ENCODE measurements around the gene SPTAN1.
"Not testable (repeated sequence)": the region's sequence is repeated elsewhere in the genome, so short reads cannot be mapped to it uniquely, and the experiment has no call there.

Gene SPTAN1

DNA sequence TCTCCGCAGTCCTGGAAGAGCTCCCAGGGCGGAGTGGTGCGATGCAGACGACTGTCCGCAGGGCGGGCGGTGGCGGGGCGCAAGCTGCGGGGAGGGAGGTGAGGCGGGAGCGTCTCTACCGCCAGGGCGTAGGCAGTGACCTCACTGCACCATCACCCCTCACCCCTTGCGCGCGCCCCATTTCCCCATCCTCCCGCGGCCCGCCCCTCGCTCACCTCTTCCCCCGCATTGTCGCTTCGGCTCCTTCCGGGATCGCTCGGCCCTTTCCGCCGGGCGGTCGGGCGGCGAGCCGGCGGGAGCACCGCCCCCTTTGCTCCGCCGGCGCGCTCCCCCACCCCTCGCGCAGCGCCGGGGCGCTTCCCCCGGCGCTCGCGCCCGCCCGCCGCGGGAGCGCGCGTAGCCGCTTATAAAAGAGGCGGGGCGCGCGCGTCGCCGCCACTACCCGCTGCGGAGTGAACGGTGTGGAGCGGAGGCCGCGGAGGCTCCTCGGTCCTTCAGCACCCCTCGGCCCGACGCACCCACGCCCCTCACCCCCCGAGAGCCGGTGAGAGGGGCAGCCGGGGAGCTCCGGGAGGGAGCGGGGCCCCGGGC, at the start of gene SPTAN1:
Gene SPTAN1, plus strand, starts transcription at position 435 of the 591 bp plus-strand sequence. CDS start 14,154 bp downstream, outside the sequence.
- Mint-ChIP-seq H3K4me1 (peaks cover 17% of the 10 kb centered on the region), H3K4me3 (peak within 1 kb of the TSS; percentile 98), H3K36me3 (no peaks in the 10 kb centered on the region), H3K9me3 (no peaks in the 10 kb centered on the region), H3K27ac (no peak within 1 kb of the TSS), H3K27me3 (no peaks in the 10 kb centered on the region)
- ATAC-seq, result peak; percentile 92

DNA sequence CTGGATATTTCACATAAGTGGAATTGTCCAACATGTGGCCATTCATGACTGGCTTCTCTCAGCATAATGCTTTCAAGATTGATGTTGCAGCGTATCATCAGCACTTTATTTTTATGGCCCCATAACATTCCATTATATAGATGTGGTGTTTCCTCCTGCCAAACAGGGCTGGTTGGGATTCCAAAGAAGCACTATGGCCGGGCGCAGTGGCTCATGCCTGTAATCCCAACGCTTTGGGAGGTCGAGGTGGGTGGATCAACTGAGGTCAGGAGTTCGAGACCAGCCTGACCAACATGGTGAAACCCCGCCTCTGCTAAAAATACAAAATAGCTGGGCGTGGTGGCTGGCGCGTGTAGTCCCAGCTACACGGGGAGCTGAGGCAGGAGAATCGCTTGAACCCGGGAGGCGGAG, 49.0 kb upstream of the SPTAN1 start:
- not testable (repeated sequence) for H3K9me3 Mint-ChIP-seq, ATAC-seq, H3K27me3 Mint-ChIP-seq
- peak overlapping the region; percentile 56 for H3K4me3 Mint-ChIP-seq
- peak overlapping the region; percentile 93 for H3K27ac Mint-ChIP-seq
- peaks cover 19% of the 10 kb centered on the region for H3K36me3 Mint-ChIP-seq
- peaks cover 16% of the 10 kb centered on the region for H3K4me1 Mint-ChIP-seq

DNA sequence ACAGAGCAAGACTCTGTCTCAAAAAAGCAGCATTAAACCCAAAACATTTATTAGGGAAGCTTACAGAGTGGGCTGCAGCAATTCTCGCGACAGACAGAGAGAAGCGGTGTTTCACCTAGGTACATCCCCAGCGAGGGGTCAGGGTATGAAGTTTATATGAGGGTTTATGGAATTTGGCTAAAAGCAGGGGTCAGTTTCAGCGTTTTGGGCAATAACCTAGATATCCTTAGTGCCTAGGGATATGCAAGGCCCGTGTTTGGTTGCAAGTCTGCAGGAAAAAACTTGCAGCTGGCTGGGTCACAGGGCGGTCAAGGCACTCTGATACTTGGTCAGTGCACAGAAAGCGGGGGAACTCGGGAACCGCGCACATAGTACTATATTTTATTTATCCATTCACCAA, 48.5 kb upstream of the SPTAN1 start:
- no peak for ATAC-seq
- Mint-ChIP-seq H3K27ac (peak overlapping the region; percentile 93), H3K9me3 (no peaks in the 10 kb centered on the region), H3K27me3 (no peaks in the 10 kb centered on the region), H3K4me1 (peaks cover 20% of the 10 kb centered on the region), H3K36me3 (peaks cover 19% of the 10 kb centered on the region), H3K4me3 (peak overlapping the region; percentile 56)

DNA sequence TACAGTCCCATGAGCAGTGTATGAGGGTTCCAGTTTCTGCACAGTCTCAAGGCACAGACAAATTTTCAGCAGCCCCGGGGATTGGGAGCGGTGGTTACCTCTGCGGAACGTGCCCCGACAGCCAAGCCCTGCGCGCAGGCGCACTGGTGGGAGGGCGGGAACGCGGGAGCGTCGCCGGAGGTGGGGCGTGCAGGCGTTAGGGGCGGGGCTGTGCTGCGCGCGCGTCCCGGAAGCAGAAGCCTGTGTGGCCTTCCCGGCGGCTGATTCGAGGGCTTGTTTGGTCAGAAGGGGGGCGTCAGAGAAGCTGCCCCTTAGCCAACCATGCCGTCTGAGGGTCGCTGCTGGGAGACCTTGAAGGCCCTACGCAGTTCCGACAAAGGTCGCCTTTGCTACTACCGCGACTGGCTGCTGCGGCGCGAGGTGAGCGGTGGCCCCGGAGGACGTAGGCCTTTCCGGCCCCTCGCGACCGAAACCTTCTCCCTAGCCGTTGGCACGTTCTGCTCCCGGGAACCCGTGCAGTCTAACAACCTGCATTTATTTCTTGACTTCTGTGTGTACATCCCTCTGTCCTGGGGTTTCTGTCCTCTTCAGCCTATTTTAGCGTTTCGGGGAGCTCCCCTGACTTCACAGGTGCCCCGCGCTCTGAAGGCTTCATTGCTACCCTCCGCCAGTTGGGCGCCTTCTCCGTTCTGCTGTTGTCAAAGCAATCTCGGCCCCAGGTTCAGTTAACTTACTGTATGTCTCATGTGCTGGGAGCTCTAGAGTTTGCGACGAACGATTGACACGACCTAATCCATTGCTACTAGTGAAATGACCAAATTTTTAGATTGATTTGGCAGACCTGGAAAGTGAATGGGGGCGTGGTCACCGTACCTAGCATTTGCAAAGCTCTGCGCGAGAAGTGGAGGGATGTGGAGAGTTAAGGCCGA, 47.6 kb upstream of the SPTAN1 start, which contains the start of gene GLE1:
Gene GLE1, plus strand, starts transcription at position 235 of the 929 bp plus-strand sequence. Its CDS starts 87 bp downstream, at position 322.
- Mint-ChIP-seq H3K9me3 (no peaks in the 10 kb centered on the region), H3K27ac (peak within 1 kb of the TSS; percentile 93), H3K4me1 (peaks cover 20% of the 10 kb centered on the region), H3K4me3 (peak within 1 kb of the TSS; percentile 100), H3K27me3 (no peaks in the 10 kb centered on the region), H3K36me3 (peaks cover 25% of the 10 kb centered on the region)
- peak; percentile 97 for ATAC-seq

DNA sequence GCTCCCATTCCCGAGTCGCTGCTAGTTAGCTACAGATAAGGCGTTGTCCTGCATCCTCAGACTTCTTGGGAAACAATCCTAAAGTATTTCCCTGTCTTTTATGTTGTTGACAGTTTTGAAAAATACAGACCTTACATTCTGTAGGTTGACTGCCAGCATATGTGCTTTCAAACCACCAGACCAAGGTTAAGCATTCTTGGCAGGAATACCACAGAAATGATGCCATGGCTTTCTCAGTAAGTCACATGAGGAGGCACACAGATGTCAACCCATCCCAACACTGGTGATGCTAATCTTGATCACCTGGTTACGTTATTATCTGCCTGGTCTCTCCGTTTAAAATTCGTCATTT, 47.0 kb upstream of the SPTAN1 start:
- Mint-ChIP-seq H3K27me3 (no peaks in the 10 kb centered on the region), H3K4me3 (peak overlapping the region; percentile 100), H3K27ac (peak overlapping the region; percentile 93), H3K4me1 (peaks cover 20% of the 10 kb centered on the region), H3K36me3 (peaks cover 25% of the 10 kb centered on the region), H3K9me3 (no peaks in the 10 kb centered on the region)
- ATAC-seq, result no peak

DNA sequence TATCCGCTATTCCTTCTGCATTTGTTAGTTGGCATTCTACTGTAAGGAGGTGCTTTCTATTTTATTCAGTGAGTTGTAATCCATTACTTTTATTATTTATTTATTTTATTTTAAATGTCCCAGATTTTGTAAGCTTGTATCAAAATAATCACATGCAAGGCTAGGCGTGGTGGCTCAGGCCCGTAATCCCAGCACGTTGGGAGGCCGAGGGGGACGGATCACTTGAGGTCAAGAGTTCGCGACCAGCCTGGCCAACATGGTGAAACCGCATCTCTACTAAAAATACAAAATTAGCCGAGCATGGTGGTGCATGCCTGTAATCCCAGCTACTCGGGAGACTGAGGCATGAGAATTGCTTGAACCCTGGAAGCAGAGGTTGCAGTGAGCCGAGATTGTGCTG, 46.5 kb upstream of the SPTAN1 start:
- Mint-ChIP-seq H3K4me1 (peaks cover 20% of the 10 kb centered on the region), H3K4me3 (peak overlapping the region; percentile 46), H3K36me3 (peaks cover 25% of the 10 kb centered on the region)
- H3K27me3 Mint-ChIP-seq, H3K27ac Mint-ChIP-seq, ATAC-seq, H3K9me3 Mint-ChIP-seq: not testable (repeated sequence)

DNA sequence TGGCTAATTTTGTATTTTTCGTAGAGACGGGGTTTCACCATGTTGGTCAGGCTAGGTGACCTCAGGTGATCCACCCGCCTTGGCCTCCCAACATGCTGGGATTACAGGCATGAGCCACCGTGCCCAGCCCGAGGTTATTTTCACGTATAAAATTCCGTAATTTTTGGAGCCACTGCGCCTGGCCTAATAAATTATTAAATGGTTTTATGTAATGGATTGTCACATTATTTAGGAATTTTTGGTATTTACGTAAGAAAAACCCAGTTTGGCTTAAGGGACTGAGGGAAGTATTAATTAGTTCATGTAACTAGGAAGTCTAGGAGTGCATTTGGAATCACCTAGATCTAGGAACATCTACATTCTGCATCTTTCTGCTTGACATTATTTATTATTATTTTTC, 39.6 kb upstream of the SPTAN1 start:
- ATAC-seq, result no peak
- no peaks in the 10 kb centered on the region for H3K9me3 Mint-ChIP-seq
- no peaks in the 10 kb centered on the region for H3K27me3 Mint-ChIP-seq
- H3K4me1 Mint-ChIP-seq, result peaks cover 13% of the 10 kb centered on the region
- H3K36me3 Mint-ChIP-seq, result peaks cover 48% of the 10 kb centered on the region
- no peak overlapping the region for H3K27ac Mint-ChIP-seq
- H3K4me3 Mint-ChIP-seq, result no peak overlapping the region

DNA sequence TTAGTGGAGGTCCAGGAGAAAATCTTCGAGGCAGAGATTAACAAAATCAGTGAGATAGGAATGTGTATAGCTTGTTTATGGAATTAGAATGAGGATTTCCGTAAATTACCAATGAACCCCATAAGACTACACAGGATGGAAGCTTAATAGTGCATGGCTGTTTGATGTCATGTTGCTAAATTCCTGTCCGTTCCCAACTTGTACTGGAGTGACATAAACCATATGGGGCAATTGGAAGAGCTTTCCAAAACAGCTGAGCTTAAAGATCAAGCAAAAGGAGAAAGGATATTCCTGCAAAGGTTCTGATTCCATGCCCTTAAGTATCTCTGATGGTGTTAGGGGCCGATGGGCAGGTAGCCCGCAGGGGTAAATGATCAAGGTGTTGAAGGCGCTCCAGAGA, 30.4 kb upstream of the SPTAN1 start:
- no peak overlapping the region for H3K27ac Mint-ChIP-seq
- H3K4me3 Mint-ChIP-seq, result no peak overlapping the region
- ATAC-seq, result no peak
- H3K36me3 Mint-ChIP-seq, result peaks cover 70% of the 10 kb centered on the region
- no peaks in the 10 kb centered on the region for H3K27me3 Mint-ChIP-seq
- no peaks in the 10 kb centered on the region for H3K9me3 Mint-ChIP-seq
- no peaks in the 10 kb centered on the region for H3K4me1 Mint-ChIP-seq

DNA sequence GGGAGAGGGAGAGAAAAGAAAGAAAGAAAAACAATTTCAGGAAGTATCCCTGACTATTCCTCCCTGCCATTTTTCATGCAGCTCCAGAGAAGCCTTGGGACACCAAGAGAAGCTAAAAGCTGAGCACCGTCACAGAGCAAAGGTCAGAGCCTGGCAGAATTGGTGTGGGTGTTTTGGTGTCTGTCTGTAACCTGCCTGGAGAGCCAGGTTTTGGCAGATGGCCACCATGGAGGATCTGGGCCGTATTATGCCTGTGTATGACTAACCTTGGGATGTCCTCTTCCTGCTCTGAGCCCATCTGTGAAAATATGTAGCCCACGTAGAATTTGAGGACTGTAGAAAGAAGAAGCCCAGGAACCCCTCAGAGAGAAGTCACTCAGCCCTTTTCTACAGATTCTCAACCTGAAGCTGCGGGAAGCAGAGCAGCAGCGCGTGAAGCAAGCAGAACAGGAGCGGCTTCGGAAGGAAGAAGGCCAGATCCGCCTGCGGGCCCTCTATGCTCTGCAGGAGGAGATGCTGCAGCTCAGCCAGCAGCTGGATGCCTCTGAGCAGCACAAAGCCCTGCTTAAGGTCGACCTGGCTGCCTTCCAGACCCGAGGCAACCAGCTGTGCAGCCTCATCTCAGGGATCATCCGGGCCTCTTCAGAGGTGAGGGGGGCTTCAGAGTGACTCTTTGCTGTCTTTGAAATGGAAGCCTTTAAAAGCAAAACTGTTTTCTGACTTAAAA, 29.0 kb upstream of the SPTAN1 start:
- no peaks in the 10 kb centered on the region for H3K27me3 Mint-ChIP-seq
- no peaks in the 10 kb centered on the region for H3K9me3 Mint-ChIP-seq
- no peak for ATAC-seq
- H3K4me1 Mint-ChIP-seq, result no peaks in the 10 kb centered on the region
- H3K36me3 Mint-ChIP-seq, result peaks cover 60% of the 10 kb centered on the region
- H3K4me3 Mint-ChIP-seq, result no peak overlapping the region
- no peak overlapping the region for H3K27ac Mint-ChIP-seq

DNA sequence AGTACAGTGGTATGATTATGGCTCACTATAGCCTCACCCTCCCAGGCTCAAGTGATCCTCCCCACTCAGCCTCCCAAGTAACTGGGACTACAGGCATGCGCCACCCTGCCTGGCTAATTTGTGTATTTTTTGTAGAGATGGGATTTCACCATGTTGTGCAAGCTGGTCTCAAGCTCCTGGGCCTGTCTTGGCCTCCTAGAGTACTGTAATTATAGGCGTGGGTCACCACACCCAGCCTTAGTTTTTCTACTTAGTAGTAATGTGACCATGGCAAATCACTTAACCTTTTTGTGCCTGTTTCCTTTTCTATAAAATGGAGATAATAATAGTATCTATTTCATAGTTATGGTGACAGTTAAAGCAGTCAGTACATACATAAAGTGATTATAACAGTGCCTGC, 25.7 kb upstream of the SPTAN1 start:
- Mint-ChIP-seq H3K9me3 (no peaks in the 10 kb centered on the region), H3K4me3 (no peak overlapping the region), H3K27ac (no peak overlapping the region), H3K36me3 (peaks cover 56% of the 10 kb centered on the region), H3K4me1 (no peaks in the 10 kb centered on the region), H3K27me3 (no peaks in the 10 kb centered on the region)
- ATAC-seq, result no peak

DNA sequence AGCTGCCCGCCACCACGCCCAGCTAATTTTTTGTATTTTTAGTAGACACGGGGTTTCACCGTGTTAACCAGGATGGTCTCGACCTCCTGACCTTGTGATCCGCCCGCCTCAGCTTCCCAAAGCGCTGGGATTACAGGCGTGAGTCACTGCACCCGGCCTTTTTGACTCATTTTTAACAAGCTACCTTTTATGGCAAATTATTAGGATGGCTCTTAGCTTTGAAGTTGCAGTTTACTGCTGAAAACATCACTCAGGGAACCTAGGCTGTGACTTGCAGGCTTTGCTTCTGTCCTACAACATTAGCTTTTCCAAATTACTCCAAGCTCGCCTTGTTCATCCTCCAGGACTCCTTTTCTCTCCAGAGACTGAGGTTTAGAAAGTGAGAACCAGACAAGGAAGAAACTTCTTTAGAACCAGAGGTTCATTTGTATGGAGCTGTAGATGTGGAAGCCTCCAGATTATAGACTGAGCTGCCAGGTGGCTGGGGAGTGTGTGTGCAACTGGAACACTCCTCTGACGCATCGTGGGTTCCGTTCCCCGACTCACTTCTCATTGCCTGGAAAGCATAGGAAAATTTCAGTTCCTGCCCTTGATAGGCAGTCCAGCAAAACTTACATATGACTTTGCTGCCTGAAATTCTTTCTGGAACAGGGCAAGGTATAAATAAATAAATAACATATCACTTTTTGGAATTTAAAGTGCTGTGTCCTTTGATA, 23.8 kb upstream of the SPTAN1 start:
- H3K27me3 Mint-ChIP-seq, result no peaks in the 10 kb centered on the region
- H3K4me3 Mint-ChIP-seq, result no peak overlapping the region
- peaks cover 46% of the 10 kb centered on the region for H3K36me3 Mint-ChIP-seq
- H3K9me3 Mint-ChIP-seq, result no peaks in the 10 kb centered on the region
- H3K4me1 Mint-ChIP-seq, result no peaks in the 10 kb centered on the region
- no peak for ATAC-seq
- H3K27ac Mint-ChIP-seq, result no peak overlapping the region

DNA sequence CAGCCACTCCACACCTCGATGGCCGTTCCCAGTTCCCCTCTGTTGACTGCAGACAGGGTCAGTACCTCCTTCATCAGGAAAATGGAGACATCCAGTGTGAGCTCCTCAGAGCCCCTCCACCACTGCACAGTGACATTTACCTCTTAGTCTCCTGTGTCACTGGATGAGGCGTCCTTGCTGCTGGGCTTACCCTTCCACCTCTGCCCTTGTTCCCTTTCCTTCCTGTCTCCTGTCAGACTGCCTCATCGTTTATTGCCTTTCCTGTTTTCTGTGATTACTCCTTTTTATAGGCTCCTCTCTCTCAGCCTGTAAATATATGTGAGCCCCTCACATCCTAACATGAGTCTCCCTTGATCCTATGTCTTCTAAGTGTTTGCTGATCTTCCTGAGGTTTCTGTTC, 23.2 kb upstream of the SPTAN1 start:
- Mint-ChIP-seq H3K4me1 (no peaks in the 10 kb centered on the region), H3K36me3 (peaks cover 52% of the 10 kb centered on the region), H3K9me3 (no peaks in the 10 kb centered on the region), H3K27me3 (no peaks in the 10 kb centered on the region), H3K27ac (no peak overlapping the region), H3K4me3 (no peak overlapping the region)
- ATAC-seq, result no peak

DNA sequence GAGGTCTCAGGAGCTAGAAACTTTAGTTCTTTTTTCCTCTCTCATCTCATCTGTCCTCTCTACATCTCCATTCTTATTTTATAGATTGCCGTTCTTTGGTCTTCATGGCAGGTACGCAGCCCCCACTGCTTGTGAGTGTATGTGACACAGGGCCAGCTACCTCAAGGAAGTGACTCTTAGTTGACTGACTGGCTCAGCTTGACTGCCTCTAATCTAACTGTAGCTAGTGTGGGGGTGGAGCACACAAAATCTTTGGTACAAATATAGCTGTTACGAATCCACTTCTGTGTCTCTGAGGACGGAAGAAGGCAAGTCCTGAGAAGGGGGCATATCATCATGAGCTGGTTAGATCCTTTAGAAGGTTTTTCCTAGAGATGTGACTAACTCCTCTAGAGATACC, 19.8 kb upstream of the SPTAN1 start:
- H3K9me3 Mint-ChIP-seq, result no peaks in the 10 kb centered on the region
- ATAC-seq, result no peak
- H3K36me3 Mint-ChIP-seq, result peaks cover 40% of the 10 kb centered on the region
- H3K27me3 Mint-ChIP-seq, result no peaks in the 10 kb centered on the region
- H3K4me1 Mint-ChIP-seq, result no peaks in the 10 kb centered on the region
- no peak overlapping the region for H3K27ac Mint-ChIP-seq
- no peak overlapping the region for H3K4me3 Mint-ChIP-seq

DNA sequence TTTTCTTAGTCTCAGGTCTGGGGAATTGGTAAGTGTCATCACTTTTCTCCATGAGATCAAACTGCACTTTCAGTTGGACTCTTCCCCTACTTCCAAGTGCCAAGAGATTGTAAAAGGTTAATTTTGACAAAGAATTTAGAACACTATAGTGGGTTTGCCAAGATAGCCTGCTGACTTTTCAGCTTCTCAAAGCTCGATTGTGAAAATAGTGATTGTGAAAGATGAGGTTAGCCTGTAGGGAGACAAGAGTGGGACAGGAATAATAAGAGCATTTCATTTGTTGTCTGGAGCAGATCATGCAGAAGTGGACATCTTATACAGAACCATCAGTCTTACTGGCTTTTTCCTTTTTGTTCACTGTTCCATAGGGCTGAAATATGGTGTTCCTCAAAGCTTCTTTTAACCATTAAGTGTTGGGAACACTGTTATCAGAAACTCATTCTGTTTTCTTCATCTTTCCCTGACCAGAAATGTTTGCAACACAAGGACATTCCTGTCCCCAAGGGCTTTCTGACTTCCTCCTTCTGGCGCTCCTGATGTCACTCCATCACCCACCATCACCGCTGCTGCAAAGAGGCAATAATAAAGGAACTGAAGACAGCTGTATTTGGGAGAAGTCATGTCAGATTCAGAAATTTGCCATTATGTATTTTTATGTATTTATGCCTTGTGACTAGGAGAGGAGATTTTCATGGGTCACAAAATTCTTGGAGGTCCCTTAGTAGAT, 11.6 kb upstream of the SPTAN1 start:
- no peaks in the 10 kb centered on the region for H3K9me3 Mint-ChIP-seq
- H3K4me1 Mint-ChIP-seq, result no peaks in the 10 kb centered on the region
- ATAC-seq, result no peak
- H3K36me3 Mint-ChIP-seq, result peaks cover 54% of the 10 kb centered on the region
- H3K4me3 Mint-ChIP-seq, result no peak overlapping the region
- no peaks in the 10 kb centered on the region for H3K27me3 Mint-ChIP-seq
- H3K27ac Mint-ChIP-seq, result peak overlapping the region; percentile 20

Data from stimulated activated memory B cell treated with anti-CD40 and anti-IgM and Interleukin-4, amounts not matched to agents 10 μg/mL and 1 μg/mL and 100 μg/mL, for 72 hours (primary cell).